Natural killer cell (primary cell): ENCODE data around the gene ZNF438. TPM values are rescaled to one million over a fixed set of nuclear protein-coding genes. Genes with fewer than 3 reads are reported as not detected.

Experiments
- ATAC-seq, 3 donors: fragments of 150-1000 bp in 2 of 3; fragments of 200-7000 bp in 1 of 3; cut with Tn5 transposase; 1 replicate in 1 of 3; 2 replicates in 2 of 3; pipeline ENCODE4 v1.10.0; 2021; ENCODE audit warnings: mild to moderate bottlenecking in 2 of 3, moderate library complexity in 2 of 3
- DNase-seq, 2 donors: peaks; one replicate each; pipeline versions ENCODE4 v3.0.0 to v3.0.0-alpha.2; 2013 to 2021; ENCODE audit warnings: mixed read lengths in 1 of 2
- H3K27ac ChIP-seq: one replicate; pipeline ENCODE4 v1.5.1; 2013; ENCODE audit warnings: mild to moderate bottlenecking, low read length
- H3K27me3 ChIP-seq: one replicate; pipeline ENCODE4 v1.6.1; 2013; ENCODE audit warnings: low read length; ENCODE audit not compliant: control insufficient read depth, insufficient read depth
- H3K36me3 ChIP-seq: one replicate; pipeline ENCODE4 v1.6.1; 2013; ENCODE audit warnings: low read length; ENCODE audit not compliant: control insufficient read depth, insufficient read depth
- H3K4me1 ChIP-seq: one replicate; pipeline ENCODE4 v1.6.1; 2013; ENCODE audit warnings: low read length; ENCODE audit not compliant: control insufficient read depth, insufficient read depth
- H3K4me3 ChIP-seq: one replicate; pipeline ENCODE4 v1.5.1; 2013; ENCODE audit warnings: low read length
- H3K9me3 ChIP-seq: one replicate; pipeline ENCODE4 v1.6.1; 2013; ENCODE audit warnings: low read length; ENCODE audit not compliant: control insufficient read depth, insufficient read depth
- H3K27ac Mint-ChIP-seq, 2 donors: one replicate each; pipeline ENCODE4 v1.8.0; 2022; ENCODE audit warnings: mild to moderate bottlenecking in 2 of 2, mixed read lengths in 2 of 2, moderate library complexity in 1 of 2
- H3K27me3 Mint-ChIP-seq, 2 donors: one replicate each; pipeline ENCODE4 v1.8.0; 2022; ENCODE audit warnings: low read depth in 2 of 2, mixed read lengths in 2 of 2
- H3K36me3 Mint-ChIP-seq: one replicate; pipeline ENCODE4 v1.8.0; 2022; ENCODE audit warnings: mixed read lengths
- H3K4me1 Mint-ChIP-seq, 2 donors: one replicate each; pipeline ENCODE4 v1.8.0; 2022; ENCODE audit warnings: mixed read lengths in 2 of 2
- H3K4me3 Mint-ChIP-seq: one replicate; pipeline ENCODE4 v1.8.0; 2022; ENCODE audit warnings: mild to moderate bottlenecking, moderate library complexity, mixed read lengths
- H3K9me3 Mint-ChIP-seq, 2 donors: one replicate each; pipeline ENCODE4 v1.8.0; 2022; ENCODE audit warnings: mixed read lengths in 2 of 2
- WGBS: methylation state at CpG from one replicate; pipeline ENCODE4 v1.1.7; 2013; ENCODE audit warnings: missing lambda C conversion rate; ENCODE audit not compliant: insufficient coverage; 5-methylcytosine and 5-hydroxymethylcytosine counted together
- intact Hi-C: fragments of 100-400 bp; cut with micrococcal nuclease; formaldehyde crosslinking; loops from one replicate; pipeline ENCODE4 v1.14.2; 2022
- total RNA-seq, 4 donors: library from RNA; stranded (reverse); fragments of 120-200 nt in 1 of 4; gene quantifications; one replicate each; pipeline versions ENCODE4 v1.2.3 to v1.2.4, GENCODE V29; 2013 to 2022
- TF ChIP-seq, protein P1 (sequence below): fragments of 200-600 bp; IDR thresholded peaks from one replicate; pipeline ENCODE4 v1.8.0; 2022; ENCODE audit warnings: antibody characterized with exemption

ZNF438 gene
- total RNA-seq, 3 donors from 2014 or later (not counting 1 experiment from before 2014, with no cell fraction given) = 2.2 to 3.7 (median 3.7) TPM

DNA sequence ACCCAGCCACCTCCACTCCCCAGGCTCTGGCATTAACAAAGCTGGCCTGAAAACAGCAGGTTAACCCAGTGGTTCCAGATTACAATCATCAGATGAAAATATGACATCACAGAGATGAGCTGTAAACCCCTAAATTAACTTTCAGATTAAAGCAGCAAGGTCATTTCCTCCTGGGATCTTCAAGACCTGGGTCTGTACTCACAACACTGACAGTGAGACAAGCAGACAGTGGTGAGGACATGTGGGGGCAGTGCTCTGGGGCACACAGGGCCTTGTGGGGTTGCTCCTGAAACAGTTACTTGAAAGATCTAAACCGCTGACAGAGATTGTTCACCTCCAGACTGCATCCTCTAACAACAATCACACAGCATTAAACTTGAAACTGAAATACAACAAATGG, 134.1 kb downstream of the ZNF438 start:
- no peak overlapping the region for H3K27ac ChIP-seq
- intact Hi-C loops = no loop called here
- H3K36me3 Mint-ChIP-seq = peaks cover 8% of the 10 kb centered on the region
- H3K36me3 ChIP-seq = no peaks in the 10 kb centered on the region
- peaks cover 0 to 2% of the 10 kb centered on the region in 2 donors for H3K9me3 Mint-ChIP-seq
- no peaks in the 10 kb centered on the region for H3K4me1 ChIP-seq
- no peak overlapping the region for H3K4me3 Mint-ChIP-seq
- TF ChIP-seq, protein P1, sequence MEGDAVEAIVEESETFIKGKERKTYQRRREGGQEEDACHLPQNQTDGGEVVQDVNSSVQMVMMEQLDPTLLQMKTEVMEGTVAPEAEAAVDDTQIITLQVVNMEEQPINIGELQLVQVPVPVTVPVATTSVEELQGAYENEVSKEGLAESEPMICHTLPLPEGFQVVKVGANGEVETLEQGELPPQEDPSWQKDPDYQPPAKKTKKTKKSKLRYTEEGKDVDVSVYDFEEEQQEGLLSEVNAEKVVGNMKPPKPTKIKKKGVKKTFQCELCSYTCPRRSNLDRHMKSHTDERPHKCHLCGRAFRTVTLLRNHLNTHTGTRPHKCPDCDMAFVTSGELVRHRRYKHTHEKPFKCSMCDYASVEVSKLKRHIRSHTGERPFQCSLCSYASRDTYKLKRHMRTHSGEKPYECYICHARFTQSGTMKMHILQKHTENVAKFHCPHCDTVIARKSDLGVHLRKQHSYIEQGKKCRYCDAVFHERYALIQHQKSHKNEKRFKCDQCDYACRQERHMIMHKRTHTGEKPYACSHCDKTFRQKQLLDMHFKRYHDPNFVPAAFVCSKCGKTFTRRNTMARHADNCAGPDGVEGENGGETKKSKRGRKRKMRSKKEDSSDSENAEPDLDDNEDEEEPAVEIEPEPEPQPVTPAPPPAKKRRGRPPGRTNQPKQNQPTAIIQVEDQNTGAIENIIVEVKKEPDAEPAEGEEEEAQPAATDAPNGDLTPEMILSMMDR = no peak
- DNase-seq (no peak), ATAC-seq (peak in 1 of 3 donors; percentile 59)
- 83% methylated on average over 1 of the region's 1 CpG for WGBS
- H3K27me3 Mint-ChIP-seq = no peaks in the 10 kb centered on the region
- no peak overlapping the region for H3K4me3 ChIP-seq
- no peaks in the 10 kb centered on the region for H3K9me3 ChIP-seq
- H3K4me1 Mint-ChIP-seq = no peaks in the 10 kb centered on the region
- H3K27ac Mint-ChIP-seq = no peak overlapping the region
- H3K27me3 ChIP-seq = no peaks in the 10 kb centered on the region

DNA sequence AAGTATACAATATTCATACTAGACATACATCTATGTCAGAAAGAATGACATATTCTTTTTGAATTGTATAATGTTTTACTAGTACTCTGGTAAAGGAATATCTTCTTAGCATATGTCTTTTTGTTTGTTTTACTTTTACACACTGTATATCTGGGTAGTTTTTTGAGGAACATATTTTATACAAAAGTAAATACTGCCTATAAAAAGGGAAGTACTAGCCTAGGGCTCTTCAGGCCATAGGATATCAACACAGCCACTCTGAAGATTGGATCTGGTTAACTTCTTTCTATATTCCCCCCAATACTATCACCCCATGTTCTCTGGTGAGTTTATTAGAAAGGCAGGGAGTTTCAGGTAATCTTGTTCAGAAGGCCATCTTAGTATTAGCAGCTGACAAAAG, 134.6 kb downstream of the ZNF438 start:
- Histone ChIP-seq H3K9me3 (no peaks in the 10 kb centered on the region), H3K4me1 (no peaks in the 10 kb centered on the region), H3K36me3 (no peaks in the 10 kb centered on the region), H3K4me3 (no peak overlapping the region), H3K27me3 (no peaks in the 10 kb centered on the region), H3K27ac (no peak overlapping the region)
- Mint-ChIP-seq H3K27ac (no peak overlapping the region), H3K27me3 (no peaks in the 10 kb centered on the region), H3K4me3 (no peak overlapping the region), H3K9me3 (peaks cover 0 to 2% of the 10 kb centered on the region in 2 donors), H3K4me1 (no peaks in the 10 kb centered on the region), H3K36me3 (peaks cover 8% of the 10 kb centered on the region)
- DNase-seq (no peak), ATAC-seq (peak in 1 of 3 donors; percentile 58)
- intact Hi-C loops = no loop called here
- TF ChIP-seq, protein P1 = no peak

DNA sequence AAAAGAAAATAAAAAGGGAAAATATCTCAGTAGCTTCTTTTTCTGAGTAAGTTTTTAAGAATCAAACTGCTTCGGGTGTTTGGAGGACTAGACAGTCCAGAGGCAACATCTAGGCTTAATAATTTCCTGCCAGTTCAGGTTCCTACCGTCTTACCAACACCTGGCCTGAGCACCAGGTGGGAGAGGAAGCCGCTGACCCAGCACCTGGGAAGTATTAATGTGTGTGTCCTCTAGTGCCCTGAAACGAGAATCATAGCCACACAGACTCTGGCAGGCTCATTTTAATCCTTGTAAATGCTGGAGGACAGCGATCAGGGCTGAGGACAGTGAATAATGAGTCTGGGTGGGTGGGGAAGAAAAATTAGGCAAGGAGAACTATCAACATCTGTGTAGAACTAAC, 137.4 kb downstream of the ZNF438 start:
- TF ChIP-seq, protein P1 = no peak
- Histone ChIP-seq H3K4me3 (no peak overlapping the region), H3K9me3 (no peaks in the 10 kb centered on the region), H3K27ac (no peak overlapping the region), H3K36me3 (no peaks in the 10 kb centered on the region), H3K4me1 (no peaks in the 10 kb centered on the region), H3K27me3 (no peaks in the 10 kb centered on the region)
- DNase-seq (no peak), ATAC-seq (no peak)
- H3K27me3 Mint-ChIP-seq = no peaks in the 10 kb centered on the region
- intact Hi-C loops = no loop called here
- no peak overlapping the region for H3K4me3 Mint-ChIP-seq
- WGBS = 83% methylated on average over 5 of the region's 5 CpGs
- peaks cover 0 to 2% of the 10 kb centered on the region in 2 donors for H3K9me3 Mint-ChIP-seq
- no peaks in the 10 kb centered on the region for H3K4me1 Mint-ChIP-seq
- H3K36me3 Mint-ChIP-seq = peaks cover 7% of the 10 kb centered on the region
- no peak overlapping the region for H3K27ac Mint-ChIP-seq

DNA sequence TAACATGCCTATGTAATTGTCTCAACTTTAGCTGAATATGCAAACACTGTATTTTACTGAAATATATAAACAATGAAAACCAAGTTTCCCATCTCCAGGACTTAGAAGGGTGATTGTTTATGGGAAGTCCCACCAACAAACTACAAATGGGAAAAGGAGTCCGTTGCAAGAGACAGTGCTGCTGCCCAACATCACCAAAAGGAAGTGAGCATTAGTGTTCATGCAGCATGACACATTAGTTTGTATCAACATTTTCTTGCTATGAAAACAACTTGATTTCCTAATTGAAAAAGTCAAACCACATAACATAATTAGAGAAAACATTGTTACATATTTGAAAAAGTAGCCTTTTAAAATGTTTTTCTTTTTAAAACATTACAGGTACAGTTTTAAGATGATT, 138.5 kb downstream of the ZNF438 start:
- H3K4me1 ChIP-seq = no peaks in the 10 kb centered on the region
- H3K36me3 ChIP-seq = no peaks in the 10 kb centered on the region
- H3K4me3 ChIP-seq = no peak overlapping the region
- H3K36me3 Mint-ChIP-seq = no peaks in the 10 kb centered on the region
- no peaks in the 10 kb centered on the region for H3K9me3 Mint-ChIP-seq
- 89% methylated on average over 1 of the region's 1 CpG for WGBS
- ATAC-seq = no peak
- H3K27ac ChIP-seq = no peak overlapping the region
- no peaks in the 10 kb centered on the region for H3K27me3 ChIP-seq
- H3K27ac Mint-ChIP-seq = no peak overlapping the region
- no peak for DNase-seq
- no peaks in the 10 kb centered on the region for H3K9me3 ChIP-seq
- H3K4me1 Mint-ChIP-seq = no peaks in the 10 kb centered on the region
- intact Hi-C loops = no loop called here
- H3K27me3 Mint-ChIP-seq = no peaks in the 10 kb centered on the region
- no peak overlapping the region for H3K4me3 Mint-ChIP-seq
- TF ChIP-seq, protein P1 = no peak
